Naive thymus-derived CD8-positive, alpha-beta T cell (primary cell): ENCODE results near the gene TOMM5. TPM values are rescaled to one million over a fixed set of nuclear protein-coding genes. Genes with fewer than 3 reads are reported as not detected.

Source experiments
- ATAC-seq, 2 donors: fragments of 150-1000 bp; cut with Tn5 transposase in 1 of 2; sonication (Bioruptor Pico), chemical (Tn5 transposase) in 1 of 2; 1 replicate in 1 of 2; 2 replicates in 1 of 2; pipeline ENCODE4 v1.10.0; 2021; ENCODE audit warnings: mild to moderate bottlenecking in 2 of 2, moderate library complexity in 2 of 2
- POLR2A ChIA-PET: fragments of 350-600 bp; sonication (Branson Sonifier 250); formaldehyde crosslinking; loops from one replicate; lab custom pipeline; 2021; ENCODE audit warnings: antibody characterized with exemption; lab: Charles Lee
- DNase-seq, 10 donors: peaks; one replicate each; pipeline versions ENCODE4 v3.0.0 to v3.0.0-alpha.2; 2020 to 2022
- H3K27ac Mint-ChIP-seq, 10 donors: one replicate each; pipeline ENCODE4 v1.8.0; 2020 to 2022; ENCODE audit warnings: mild to moderate bottlenecking in 10 of 10, mixed read lengths in 10 of 10, moderate library complexity in 4 of 10, inconsistent platforms in 1 of 10
- H3K27me3 Mint-ChIP-seq, 5 donors: one replicate each; pipeline ENCODE4 v1.8.0; 2021 to 2022; ENCODE audit warnings: mixed read lengths in 5 of 5
- H3K36me3 Mint-ChIP-seq, 3 donors: one replicate each; pipeline ENCODE4 v1.8.0; 2020 to 2022; ENCODE audit warnings: mixed read lengths in 3 of 3, mild to moderate bottlenecking in 2 of 3, inconsistent platforms in 1 of 3
- H3K4me1 Mint-ChIP-seq, 4 donors: one replicate each; pipeline ENCODE4 v1.8.0; 2021 to 2022; ENCODE audit warnings: mixed read lengths in 4 of 4
- H3K4me3 Mint-ChIP-seq, 10 donors: one replicate each; pipeline ENCODE4 v1.8.0; 2020 to 2022; ENCODE audit warnings: mild to moderate bottlenecking in 10 of 10, mixed read lengths in 10 of 10, moderate library complexity in 6 of 10, inconsistent platforms in 1 of 10
- H3K9me3 Mint-ChIP-seq, 9 donors: one replicate each; pipeline ENCODE4 v1.8.0; 2020 to 2022; ENCODE audit warnings: mixed read lengths in 9 of 9, mild to moderate bottlenecking in 3 of 9, inconsistent platforms in 1 of 9, moderate library complexity in 1 of 9
- polyA plus RNA-seq, 3 donors: library from polyadenylated mRNA; unstranded; fragments of 300-500 nt; fragmentation: Illumina TruSeq; gene quantifications; one replicate each; pipeline ENCODE4 v1.2.3, GENCODE V29; 2021
- total RNA-seq, 8 experiments: library from RNA in 2 of 8; stranded (reverse) in 2 of 8; gene quantifications; one replicate each; pipeline ENCODE4 v1.2.3 and lab custom pipeline; 2021 to 2026

TOMM5 gene
- total and polyA plus RNA-seq, 5 experiments from 2014 or later, result 46.4 to 176 (median 145) TPM

DNA sequence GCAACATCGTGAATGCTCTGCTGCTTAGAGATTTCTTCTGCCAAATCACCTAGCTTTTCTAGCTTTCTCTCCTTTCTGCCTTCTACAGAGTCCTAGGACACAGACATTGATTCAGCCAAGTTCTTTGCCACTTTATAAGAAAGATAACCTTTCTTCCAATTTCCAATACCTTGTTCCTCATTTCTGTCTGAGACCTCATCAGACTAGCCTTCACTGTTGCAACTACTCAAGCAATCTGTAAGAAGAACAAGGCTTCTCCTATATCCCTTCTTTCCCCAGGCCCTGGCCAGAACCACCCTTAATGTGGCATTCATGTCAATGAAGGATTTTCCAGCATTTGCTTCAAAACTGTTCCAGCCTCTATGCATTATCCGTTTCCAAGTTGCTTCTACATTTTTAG, 40.5 kb downstream of the TOMM5 start:
- ATAC-seq, result no peak

DNA sequence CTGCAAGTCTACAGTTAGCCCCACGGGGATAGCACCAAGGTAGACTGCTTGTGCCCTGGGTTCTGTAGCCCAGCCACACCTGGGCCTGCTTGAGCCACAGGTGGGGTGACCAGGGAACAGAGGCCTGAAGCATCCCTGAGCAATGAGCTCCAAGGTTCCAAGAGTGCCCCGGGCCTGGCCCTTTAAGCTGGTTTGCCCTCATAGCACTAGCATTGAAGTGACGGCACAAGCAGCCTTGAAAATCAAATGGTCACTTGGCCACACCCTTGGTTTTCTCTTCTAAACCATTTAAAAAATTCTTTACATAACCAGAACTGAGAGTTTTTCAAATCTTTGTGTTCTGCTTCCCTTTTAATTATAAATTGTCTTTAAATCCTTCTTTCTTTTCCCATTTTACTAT, 40.9 kb downstream of the TOMM5 start:
- Mint-ChIP-seq H3K27me3 (no peaks in the 10 kb centered on the region), H3K4me3 (no peak overlapping the region), H3K4me1 (no peaks in the 10 kb centered on the region), H3K27ac (no peak overlapping the region), H3K9me3 (no peaks in the 10 kb centered on the region), H3K36me3 (no peaks in the 10 kb centered on the region)
- ATAC-seq (no peak), DNase-seq (no peak)
- POLR2A ChIA-PET, result no interaction called here

More for the DNA sequence above, 40.5 kb downstream of the TOMM5 start:
- no peaks in the 10 kb centered on the region for H3K36me3 Mint-ChIP-seq
- no peak overlapping the region for H3K4me3 Mint-ChIP-seq
- H3K27me3 Mint-ChIP-seq, result no peaks in the 10 kb centered on the region
- H3K27ac Mint-ChIP-seq, result no peak overlapping the region
- no peaks in the 10 kb centered on the region for H3K4me1 Mint-ChIP-seq
- POLR2A ChIA-PET, result no interaction called here
- DNase-seq, result no peak
- no peaks in the 10 kb centered on the region for H3K9me3 Mint-ChIP-seq

DNA sequence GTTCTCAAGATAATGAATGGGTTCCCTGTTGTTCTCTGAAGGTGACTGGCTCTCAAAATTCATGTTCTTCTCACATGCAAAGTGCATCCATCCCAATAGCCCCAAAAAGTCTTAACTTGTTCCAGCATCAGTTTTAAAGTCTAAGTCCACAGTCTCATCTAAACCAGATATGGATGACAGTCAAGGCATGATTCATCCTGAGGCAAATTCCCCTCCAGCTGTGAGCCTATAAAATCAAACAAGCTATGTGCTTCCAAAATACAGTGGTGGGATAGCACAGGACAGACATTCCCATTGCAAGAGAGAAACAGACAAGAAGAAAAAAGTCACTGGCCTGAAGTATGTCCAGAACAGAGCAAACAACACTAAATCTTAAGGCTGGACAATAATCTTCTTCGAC, 41.6 kb downstream of the TOMM5 start:
- ATAC-seq, result no peak
- H3K9me3 Mint-ChIP-seq, result no peaks in the 10 kb centered on the region
- no peak overlapping the region for H3K4me3 Mint-ChIP-seq
- no peaks in the 10 kb centered on the region for H3K4me1 Mint-ChIP-seq
- POLR2A ChIA-PET, result no interaction called here
- H3K27ac Mint-ChIP-seq, result no peak overlapping the region
- no peak for DNase-seq
- no peaks in the 10 kb centered on the region for H3K36me3 Mint-ChIP-seq
- no peaks in the 10 kb centered on the region for H3K27me3 Mint-ChIP-seq

DNA sequence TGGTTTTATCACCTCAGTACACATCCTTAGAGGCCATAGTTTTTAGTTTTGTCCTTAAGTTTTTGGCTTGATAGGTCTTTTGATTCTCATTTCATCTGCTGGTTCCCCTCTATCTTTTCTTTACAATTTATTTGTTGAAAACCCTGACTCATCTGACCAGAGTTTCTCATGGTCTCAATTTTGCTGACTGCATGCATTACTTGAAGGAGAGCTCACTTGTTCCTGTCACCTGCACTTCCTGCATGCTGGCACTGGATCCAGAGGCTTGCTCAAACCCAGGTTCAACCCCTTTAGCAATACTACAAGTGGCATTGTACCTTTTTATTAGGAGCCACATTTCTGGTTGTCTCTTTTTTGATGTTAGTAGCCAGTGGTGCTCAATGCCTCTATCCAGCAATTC, 42.9 kb downstream of the TOMM5 start:
- DNase-seq, result no peak
- no peaks in the 10 kb centered on the region for H3K4me1 Mint-ChIP-seq
- peak overlapping the region in 1 of 10 donors; percentile 53 for H3K27ac Mint-ChIP-seq
- no peak for ATAC-seq
- H3K4me3 Mint-ChIP-seq, result no peak overlapping the region
- H3K27me3 Mint-ChIP-seq, result no peaks in the 10 kb centered on the region
- POLR2A ChIA-PET, result no interaction called here
- no peaks in the 10 kb centered on the region for H3K36me3 Mint-ChIP-seq
- no peaks in the 10 kb centered on the region for H3K9me3 Mint-ChIP-seq

DNA sequence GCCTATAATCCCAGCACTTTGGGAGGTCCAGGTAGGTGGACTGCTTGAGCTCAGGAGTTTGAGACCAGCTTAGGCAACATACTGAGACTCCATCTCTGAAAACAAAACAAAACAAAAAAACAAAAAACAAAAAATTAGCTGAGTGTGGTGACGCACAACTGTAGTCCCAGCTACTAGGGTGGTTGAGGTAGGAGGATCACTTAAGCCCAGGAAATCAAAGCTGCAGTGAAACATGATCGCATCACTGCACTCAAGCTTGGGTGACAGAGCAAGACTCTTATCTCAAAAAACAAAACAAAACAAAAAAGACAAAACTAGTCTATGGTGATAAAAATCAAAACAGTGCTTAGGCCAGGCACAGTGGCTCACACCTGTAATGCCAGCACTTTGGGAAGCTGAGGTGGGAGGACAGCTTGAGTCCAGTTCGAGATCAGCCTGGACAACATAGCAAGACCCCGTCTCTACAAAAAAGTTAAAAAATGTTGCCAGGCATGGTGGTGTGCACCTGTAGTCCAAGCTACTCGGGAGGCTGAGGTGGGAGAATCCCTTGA, 45.0 kb downstream of the TOMM5 start:
- no peaks in the 10 kb centered on the region for H3K4me1 Mint-ChIP-seq
- no peaks in the 10 kb centered on the region for H3K27me3 Mint-ChIP-seq
- H3K4me3 Mint-ChIP-seq, result no peak overlapping the region
- ATAC-seq (no peak), DNase-seq (no peak)
- H3K27ac Mint-ChIP-seq, result peak overlapping the region in 1 of 10 donors; percentile 77
- no peaks in the 10 kb centered on the region for H3K9me3 Mint-ChIP-seq
- no peaks in the 10 kb centered on the region for H3K36me3 Mint-ChIP-seq
- POLR2A ChIA-PET, result no interaction called here

DNA sequence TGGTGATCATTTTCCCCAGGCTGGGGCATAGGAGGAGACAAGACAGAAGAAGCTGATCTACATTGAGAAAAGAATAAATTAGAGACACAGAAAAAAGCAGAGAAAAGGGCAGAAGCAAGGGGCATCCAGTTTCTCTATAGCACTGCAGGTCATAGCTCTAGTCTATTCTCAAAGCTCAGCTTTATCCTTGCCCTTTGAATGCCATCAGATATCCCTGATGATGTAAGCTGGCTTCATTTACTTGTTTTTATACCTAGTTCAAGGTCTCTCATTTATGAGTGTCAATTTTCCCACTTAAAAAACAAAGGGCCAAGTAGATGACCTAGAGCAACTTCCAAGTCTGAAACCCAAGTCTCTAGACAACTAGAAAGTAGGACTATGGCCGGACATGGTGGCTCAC, 48.9 kb downstream of the TOMM5 start:
- no peak for ATAC-seq
- H3K36me3 Mint-ChIP-seq, result peaks cover 0 to 5% (median 2%) of the 10 kb centered on the region in 3 donors
- POLR2A ChIA-PET, result no interaction called here
- H3K9me3 Mint-ChIP-seq, result no peaks in the 10 kb centered on the region
- H3K4me1 Mint-ChIP-seq, result peaks cover 0 to 3% (median 0%) of the 10 kb centered on the region in 4 donors
- H3K27ac Mint-ChIP-seq, result no peak overlapping the region
- no peak overlapping the region for H3K4me3 Mint-ChIP-seq
- H3K27me3 Mint-ChIP-seq, result no peaks in the 10 kb centered on the region
- DNase-seq, result no peak

DNA sequence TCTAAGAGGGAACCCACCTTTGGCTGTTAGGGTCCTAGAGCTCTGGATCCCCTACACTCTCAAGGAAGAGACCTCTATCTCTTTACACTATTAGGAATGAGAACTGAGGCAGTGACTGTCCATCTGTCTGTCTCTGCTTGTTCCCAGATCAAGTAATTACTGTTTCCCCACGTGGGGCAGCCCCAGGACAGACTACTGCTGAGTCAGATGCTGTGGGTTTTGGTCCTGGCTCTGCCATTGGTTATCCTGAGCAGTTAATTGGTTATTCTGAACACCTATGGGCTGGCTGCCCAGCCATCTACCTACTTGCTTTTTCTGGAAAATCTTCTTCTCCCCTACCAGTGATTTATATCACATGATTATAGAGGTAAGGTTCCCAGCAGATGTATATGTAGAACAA, 49.5 kb downstream of the TOMM5 start:
- Mint-ChIP-seq H3K9me3 (no peaks in the 10 kb centered on the region), H3K4me1 (peaks cover 0 to 3% (median 0%) of the 10 kb centered on the region in 4 donors), H3K27me3 (no peaks in the 10 kb centered on the region), H3K36me3 (peaks cover 0 to 5% (median 2%) of the 10 kb centered on the region in 3 donors), H3K27ac (no peak overlapping the region), H3K4me3 (no peak overlapping the region)
- POLR2A ChIA-PET, result no interaction called here
- no peak for ATAC-seq
- no peak for DNase-seq

DNA sequence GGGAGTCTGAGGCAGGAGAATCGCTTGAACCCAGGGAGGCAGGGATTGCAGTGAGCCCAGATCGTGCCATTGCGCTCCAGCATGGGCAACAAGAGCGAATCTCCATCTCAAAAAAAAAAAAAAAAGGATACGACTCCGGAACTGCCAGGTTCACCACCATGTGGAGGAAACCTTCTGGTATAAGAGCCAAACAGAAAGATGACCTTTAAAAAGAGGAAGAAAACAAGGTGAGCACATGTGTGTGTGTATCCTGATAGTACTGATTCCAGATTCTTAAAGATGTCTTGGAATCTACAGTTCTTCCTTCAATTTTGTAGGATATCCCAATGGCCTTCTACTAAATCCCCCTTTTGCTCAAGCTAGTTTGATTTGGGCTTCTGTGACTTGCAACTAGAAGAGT, 49.9 kb downstream of the TOMM5 start:
- DNase-seq (no peak), ATAC-seq (no peak)
- Mint-ChIP-seq H3K9me3 (no peaks in the 10 kb centered on the region), H3K36me3 (peaks cover 0 to 5% (median 2%) of the 10 kb centered on the region in 3 donors), H3K27me3 (no peaks in the 10 kb centered on the region), H3K27ac (no peak overlapping the region), H3K4me1 (peaks cover 0 to 3% (median 0%) of the 10 kb centered on the region in 4 donors), H3K4me3 (no peak overlapping the region)
- POLR2A ChIA-PET, result no interaction called here

DNA sequence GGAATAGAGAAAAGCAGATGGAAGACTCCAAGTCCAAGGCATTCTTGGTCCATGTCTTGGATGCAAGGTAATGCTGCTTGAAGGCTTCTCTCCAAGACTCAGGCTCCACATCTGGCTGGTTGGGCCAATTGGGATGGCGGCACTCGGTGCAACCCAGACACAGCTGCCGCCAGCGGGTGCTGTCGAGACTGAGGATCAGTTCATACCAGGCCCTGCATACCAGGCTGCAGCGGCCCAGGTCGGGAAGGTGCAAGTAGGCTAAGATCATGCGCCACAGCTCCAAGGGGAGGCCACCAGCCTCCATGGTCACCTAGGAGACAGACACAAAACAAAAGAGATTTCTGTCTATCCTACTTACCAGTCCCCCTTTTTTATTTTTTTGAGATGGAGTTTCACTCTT, 50.9 kb downstream of the TOMM5 start:
- H3K4me3 Mint-ChIP-seq, result no peak overlapping the region
- H3K9me3 Mint-ChIP-seq, result no peaks in the 10 kb centered on the region
- DNase-seq, result no peak
- H3K27me3 Mint-ChIP-seq, result no peaks in the 10 kb centered on the region
- peaks cover 0 to 5% (median 2%) of the 10 kb centered on the region in 3 donors for H3K36me3 Mint-ChIP-seq
- ATAC-seq, result no peak
- H3K27ac Mint-ChIP-seq, result peak overlapping the region in 1 of 10 donors; percentile 29
- POLR2A ChIA-PET, result no interaction called here
- peaks cover 0 to 3% (median 0%) of the 10 kb centered on the region in 4 donors for H3K4me1 Mint-ChIP-seq

DNA sequence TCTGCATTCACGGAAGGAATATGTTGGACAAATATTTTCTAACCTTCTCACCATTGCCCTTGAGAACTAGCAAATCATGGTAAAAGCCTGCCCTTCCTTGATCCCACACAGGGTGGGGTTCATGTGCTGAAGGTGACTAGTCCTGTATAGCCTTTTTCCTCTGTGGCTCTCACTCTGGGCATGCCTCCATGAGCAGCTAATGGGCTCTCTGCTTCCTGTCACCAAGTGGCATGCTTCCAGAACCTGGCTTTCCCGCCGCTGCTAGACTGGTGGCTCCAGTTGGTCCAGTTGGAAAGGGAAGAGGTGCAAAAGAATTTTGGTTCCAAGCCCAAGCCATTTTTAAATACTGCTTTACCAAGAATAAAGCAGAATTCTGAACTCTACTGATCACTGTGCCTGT, 51.8 kb downstream of the TOMM5 start:
- DNase-seq (no peak), ATAC-seq (no peak)
- Mint-ChIP-seq H3K4me1 (peaks cover 0 to 3% (median 0%) of the 10 kb centered on the region in 4 donors), H3K36me3 (peaks cover 0 to 5% (median 2%) of the 10 kb centered on the region in 3 donors), H3K9me3 (no peaks in the 10 kb centered on the region), H3K27ac (no peak overlapping the region), H3K27me3 (no peaks in the 10 kb centered on the region), H3K4me3 (no peak overlapping the region)
- POLR2A ChIA-PET, result no interaction called here

DNA sequence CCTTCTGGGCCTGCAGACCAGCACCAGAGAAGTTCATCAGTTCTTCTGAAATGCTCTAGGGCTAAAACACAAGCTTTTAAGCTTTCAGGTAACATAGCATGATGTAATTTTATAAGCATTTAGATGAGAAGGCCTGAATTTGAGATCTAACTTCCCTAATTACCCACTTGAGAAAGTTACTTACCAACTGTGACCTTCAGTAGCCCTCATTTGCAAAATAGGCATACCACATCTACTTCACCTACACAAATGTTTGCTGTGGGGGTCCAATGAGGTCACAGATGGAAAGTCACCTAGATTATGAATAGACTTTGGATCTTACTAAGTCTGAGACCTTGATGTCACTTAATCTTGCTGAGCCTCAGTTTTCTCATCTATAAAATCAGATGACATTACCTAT, 52.8 kb downstream of the TOMM5 start:
- H3K27me3 Mint-ChIP-seq, result no peaks in the 10 kb centered on the region
- H3K9me3 Mint-ChIP-seq, result no peaks in the 10 kb centered on the region
- H3K4me3 Mint-ChIP-seq, result no peak overlapping the region
- DNase-seq (no peak), ATAC-seq (no peak)
- no peak overlapping the region for H3K27ac Mint-ChIP-seq
- POLR2A ChIA-PET, result no interaction called here
- peaks cover 0 to 5% (median 2%) of the 10 kb centered on the region in 3 donors for H3K36me3 Mint-ChIP-seq
- peaks cover 0 to 3% (median 0%) of the 10 kb centered on the region in 4 donors for H3K4me1 Mint-ChIP-seq

Other genes with a start within 250 kb of the TOMM5 start
- gene GRHPR, start 169.9 kb downstream of the TOMM5 start, total RNA-seq, result 10 to 100 TPM; 55.0 to 58.7 TPM
- gene GRHPR, start 169.9 kb downstream of the TOMM5 start, polyA plus RNA-seq, result 10 to 100 TPM; 71.5 to 89.3 (median 74.4) TPM
- gene ZBTB5, start 127.1 kb downstream of the TOMM5 start, total RNA-seq, result 10 to 100 TPM; 12.9 to 13.2 TPM
- gene ZBTB5, start 127.1 kb downstream of the TOMM5 start, polyA plus RNA-seq, result under 1 TPM; 0.50 to 0.83 (median 0.64) TPM
- gene POLR1E, start 106.6 kb downstream of the TOMM5 start, total RNA-seq, result 10 to 100 TPM; 34.5 to 38.2 TPM
- gene POLR1E, start 106.6 kb downstream of the TOMM5 start, polyA plus RNA-seq, result 10 to 100 TPM; 13.3 to 21.2 (median 17.4) TPM
- gene FBXO10, start 16.2 kb downstream of the TOMM5 start, total RNA-seq, result 1 to 10 TPM; 1.7 to 2.4 TPM
- under 1 TPM; 0.20 to 0.77 (median 0.40) TPM for gene FBXO10, start 16.2 kb downstream of the TOMM5 start, polyA plus RNA-seq
- gene FRMPD1, start 58.4 kb upstream of the TOMM5 start, total RNA-seq, result not detected
- gene FRMPD1, start 58.4 kb upstream of the TOMM5 start, polyA plus RNA-seq, result not detected
- 10 to 100 TPM; 29.9 to 30.2 TPM for gene TRMT10B, start 161.2 kb upstream of the TOMM5 start, total RNA-seq
- 10 to 100 TPM; 14.7 to 20.8 (median 16.2) TPM for gene TRMT10B, start 161.2 kb upstream of the TOMM5 start, polyA plus RNA-seq
- gene EXOSC3, start 192.5 kb upstream of the TOMM5 start, total RNA-seq, result 10 to 100 TPM; 68.9 to 79.0 TPM
- 10 to 100 TPM; 16.4 to 36.0 (median 24.9) TPM for gene EXOSC3, start 192.5 kb upstream of the TOMM5 start, polyA plus RNA-seq
- 10 to 100 TPM; 23.6 to 25.2 TPM for gene DCAF10, start 208.2 kb upstream of the TOMM5 start, total RNA-seq
- 10 to 100 TPM; 27.3 to 35.0 (median 28.5) TPM for gene DCAF10, start 208.2 kb upstream of the TOMM5 start, polyA plus RNA-seq